ENCODE data around the gene HNRNPH2.

The HNRNPH2 gene

GRCh38 chrX:101407748-101408531 lies at the start of gene HNRNPH2, which contains the start of gene GLA:
HNRNPH2 (plus strand) TSS chrX:101408222; CDS start chrX:101411989, 3,767 bp downstream.
GLA (minus strand) TSS chrX:101407925; CDS start chrX:101407903, 22 bp downstream.
- in situ Hi-C loops (cut with MboI; ENCODE audit: low sequenced_read_pairs): no loop called here

GRCh38 chrX:101359966-101360365 lies 48.1 kb upstream of the HNRNPH2 start:
- in situ Hi-C loops (cut with MboI; ENCODE audit: low sequenced_read_pairs): no loop called here

GRCh38 chrX:101360390-101360789 lies 47.6 kb upstream of the HNRNPH2 start:
- in situ Hi-C loops (cut with MboI; ENCODE audit: low sequenced_read_pairs): no loop called here

- in situ Hi-C loops (cut with MboI; ENCODE audit: low sequenced_read_pairs): no loop called here
These were observed 45.9 kb upstream of the HNRNPH2 start for GRCh38 chrX:101362116-101362515.

- in situ Hi-C loops (cut with MboI; ENCODE audit: low sequenced_read_pairs): no loop called here
These were observed 45.3 kb upstream of the HNRNPH2 start for GRCh38 chrX:101362757-101363156.

GRCh38 chrX:101365301-101365795 lies 42.7 kb upstream of the HNRNPH2 start:
- in situ Hi-C loops (cut with MboI; ENCODE audit: low sequenced_read_pairs): no loop called here

GRCh38 chrX:101368800-101369199 lies 39.2 kb upstream of the HNRNPH2 start:
- in situ Hi-C loops (cut with MboI; ENCODE audit: low sequenced_read_pairs): no loop called here

GRCh38 chrX:101369687-101370086 lies 38.3 kb upstream of the HNRNPH2 start:
- in situ Hi-C loops (cut with MboI; ENCODE audit: low sequenced_read_pairs): no loop called here

GRCh38 chrX:101370888-101371504 lies 37.0 kb upstream of the HNRNPH2 start:
- in situ Hi-C loops (cut with MboI; ENCODE audit: low sequenced_read_pairs): no loop called here

- in situ Hi-C loops (cut with MboI; ENCODE audit: low sequenced_read_pairs): no loop called here
These were observed 30.5 kb upstream of the HNRNPH2 start for GRCh38 chrX:101377547-101377946.

GRCh38 chrX:101383679-101384205 lies 24.3 kb upstream of the HNRNPH2 start:
- in situ Hi-C loops (cut with MboI; ENCODE audit: low sequenced_read_pairs): no loop called here

- in situ Hi-C loops (cut with MboI; ENCODE audit: low sequenced_read_pairs): no loop called here
These were observed 22.9 kb upstream of the HNRNPH2 start for GRCh38 chrX:101385026-101385684.

- in situ Hi-C loops (cut with MboI; ENCODE audit: low sequenced_read_pairs): no loop called here
These were observed 22.1 kb upstream of the HNRNPH2 start, which contains the start of gene BTK for GRCh38 chrX:101385795-101386541. BTK (minus strand) TSS chrX:101386191; CDS start chrX:101375284, 10,907 bp downstream.

- in situ Hi-C loops (cut with MboI; ENCODE audit: low sequenced_read_pairs): no loop called here
These were observed 21.5 kb upstream of the HNRNPH2 start for GRCh38 chrX:101386542-101386885.

GRCh38 chrX:101388604-101389003 lies 19.4 kb upstream of the HNRNPH2 start:
- in situ Hi-C loops (cut with MboI; ENCODE audit: low sequenced_read_pairs): no loop called here

GRCh38 chrX:101390664-101391525 lies 17.1 kb upstream of the HNRNPH2 start, which contains the start of gene RPL36A:
RPL36A (plus strand) TSS chrX:101391011; CDS start chrX:101391044, 33 bp downstream.
- in situ Hi-C loops (cut with MboI; ENCODE audit: low sequenced_read_pairs): no loop called here

GRCh38 chrX:101391831-101392230 lies 16.2 kb upstream of the HNRNPH2 start:
- in situ Hi-C loops (cut with MboI; ENCODE audit: low sequenced_read_pairs): no loop called here

- in situ Hi-C loops (cut with MboI; ENCODE audit: low sequenced_read_pairs): no loop called here
These were observed 14.3 kb upstream of the HNRNPH2 start for GRCh38 chrX:101393530-101394305.

- in situ Hi-C loops (cut with MboI; ENCODE audit: low sequenced_read_pairs): no loop called here
These were observed 13.7 kb upstream of the HNRNPH2 start for GRCh38 chrX:101394372-101394771.
